KG1 (cell line): Measurements from ENCODE around the gene GRIA2.

Source experiments
- DNase-seq: peaks from one replicate; lab custom pipeline; 2025; lab: John Stamatoyannopoulos, UW

GRIA2 gene

GRCh38 chr4:157265281-157265680, 44.8 kb downstream of the GRIA2 start:
- no peak for DNase-seq

GRCh38 chr4:157270108-157270507, 49.6 kb downstream of the GRIA2 start:
- DNase-seq = no peak

GRCh38 chr4:157270552-157270951, 50.0 kb downstream of the GRIA2 start:
- DNase-seq = no peak

- DNase-seq = no peak
Measured at GRCh38 chr4:157271166-157271869, 50.8 kb downstream of the GRIA2 start.

GRCh38 chr4:157280673-157281072, 60.1 kb downstream of the GRIA2 start:
- no peak for DNase-seq

GRCh38 chr4:157282019-157282418, 61.5 kb downstream of the GRIA2 start:
- no peak for DNase-seq

GRCh38 chr4:157287445-157287844, 66.9 kb downstream of the GRIA2 start:
- DNase-seq = no peak

- no peak for DNase-seq
Measured at GRCh38 chr4:157290622-157291021, 70.1 kb downstream of the GRIA2 start.

- DNase-seq = no peak
Measured at GRCh38 chr4:157291071-157291470, 70.5 kb downstream of the GRIA2 start.

GRCh38 chr4:157293673-157294072, 73.1 kb downstream of the GRIA2 start:
- no peak for DNase-seq

- no peak for DNase-seq
Measured at GRCh38 chr4:157294575-157294974, 74.0 kb downstream of the GRIA2 start.

GRCh38 chr4:157300701-157301100, 80.2 kb downstream of the GRIA2 start:
- DNase-seq = no peak

GRCh38 chr4:157303471-157303960, 83.0 kb downstream of the GRIA2 start:
- no peak for DNase-seq

GRCh38 chr4:157304769-157305168, 84.2 kb downstream of the GRIA2 start:
- no peak for DNase-seq

- DNase-seq = no peak
Measured at GRCh38 chr4:157312702-157313101, 92.2 kb downstream of the GRIA2 start.

GRCh38 chr4:157314906-157315305, 94.4 kb downstream of the GRIA2 start:
- DNase-seq = no peak

GRCh38 chr4:157315968-157316367, 95.4 kb downstream of the GRIA2 start:
- DNase-seq = no peak

- DNase-seq = no peak
Measured at GRCh38 chr4:157320092-157320491, 99.6 kb downstream of the GRIA2 start.

GRCh38 chr4:157327666-157328065, 107.1 kb downstream of the GRIA2 start:
- DNase-seq = no peak

GRCh38 chr4:157357887-157358286, 137.4 kb downstream of the GRIA2 start:
- no peak for DNase-seq

GRCh38 chr4:157358439-157358838, 137.9 kb downstream of the GRIA2 start:
- DNase-seq = no peak

- no peak for DNase-seq
Measured at GRCh38 chr4:157358851-157359250, 138.3 kb downstream of the GRIA2 start.

GRCh38 chr4:157363360-157363759, 142.8 kb downstream of the GRIA2 start:
- no peak for DNase-seq

GRCh38 chr4:157372154-157372553, 151.6 kb downstream of the GRIA2 start:
- DNase-seq = no peak
